SU-DHL-6 (cell line): ENCODE measurements around the gene ADSS1.

Experiments used
- CTCF ChIP-seq: fragments of 200-600 bp; sonication (generic); IDR thresholded peaks from one replicate; pipeline ENCODE4 v1.5.1; 2017; ENCODE audit warnings: antibody characterized with exemption, mild to moderate bottlenecking, low read length, moderate library complexity; ENCODE audit not compliant: insufficient read depth, poor library complexity, severe bottlenecking
- EZH2phosphoT487 ChIP-seq: fragments of 200-600 bp; sonication (generic), shearing (Covaris generic); conservative IDR thresholded peaks from 2 replicates; pipeline ENCODE4 v1.6.1; 2018; ENCODE audit warnings: mild to moderate bottlenecking, antibody characterized with exemption, low read length, moderate library complexity, mixed read lengths

- no peak for TF ChIP-seq CTCF
- no peak for TF ChIP-seq EZH2phosphoT487
Measured at GRCh38 chr14:104675447-104675846, 48.6 kb upstream of the ADSS1 start.
